Mesenchymal stem cell (in vitro differentiated cells and primary cell): ENCODE measurements around the gene LDB3.
A peak's percentile ranks its signal among the peaks of the same experiment; 100 is the strongest.

ENCODE experiments used
- DNase-seq: peaks from one replicate; pipeline ENCODE4 v3.0.0-alpha.2; 2013
- H2AFZ ChIP-seq: one replicate; pipeline ENCODE4 v1.6.1; 2013; ENCODE audit warnings: low read depth, mild to moderate bottlenecking, control low read depth, inconsistent platforms, low read length, moderate library complexity
- H2AK5ac ChIP-seq: 2 replicates; pipeline ENCODE4 v1.6.1; 2013; ENCODE audit warnings: low read length, moderate library complexity, mild to moderate bottlenecking, inconsistent platforms; ENCODE audit not compliant: severe bottlenecking
- H2BK120ac ChIP-seq: one replicate; pipeline ENCODE4 v1.6.1; 2013; ENCODE audit warnings: low read depth, mild to moderate bottlenecking, inconsistent platforms, low read length, moderate library complexity
- H2BK12ac ChIP-seq, 2 experiments: one replicate each; pipeline ENCODE4 v1.6.1; 2013; ENCODE audit warnings: inconsistent platforms in 2 of 2, low read length in 2 of 2, mild to moderate bottlenecking in 2 of 2, moderate library complexity in 2 of 2, control low read depth in 1 of 2
- H2BK15ac ChIP-seq: one replicate; pipeline ENCODE4 v1.6.1; 2013; ENCODE audit warnings: mild to moderate bottlenecking, low read depth, inconsistent platforms; ENCODE audit not compliant: poor library complexity, severe bottlenecking
- H2BK5ac ChIP-seq: 2 replicates; pipeline ENCODE4 v1.6.1; 2013; ENCODE audit warnings: low read depth, mild to moderate bottlenecking, low read length, control low read depth, inconsistent platforms; ENCODE audit not compliant: poor library complexity, severe bottlenecking
- H3K14ac ChIP-seq, 2 experiments: one replicate each; pipeline ENCODE4 v1.6.1; 2013; ENCODE audit warnings: inconsistent platforms in 2 of 2, low read length in 2 of 2, control low read depth in 1 of 2, mild to moderate bottlenecking in 1 of 2, moderate library complexity in 1 of 2
- H3K18ac ChIP-seq, 2 experiments: one replicate each; pipeline ENCODE4 v1.6.1; 2013; ENCODE audit warnings: inconsistent platforms in 2 of 2, low read length in 2 of 2, control low read depth in 1 of 2, low read depth in 1 of 2, mild to moderate bottlenecking in 1 of 2
- H3K23ac ChIP-seq, 2 experiments: one replicate each; pipeline ENCODE4 v1.6.1; 2013; ENCODE audit warnings: inconsistent platforms in 2 of 2, low read length in 2 of 2, mild to moderate bottlenecking in 2 of 2, moderate library complexity in 2 of 2, control low read depth in 1 of 2
- H3K27ac ChIP-seq: 2 replicates; pipeline ENCODE4 v1.5.1; 2013; ENCODE audit warnings: mild to moderate bottlenecking, moderate library complexity, low read length, control low read depth, inconsistent platforms; ENCODE audit not compliant: poor library complexity, severe bottlenecking
- H3K27me3 ChIP-seq, 2 experiments: 2 replicates each; pipeline versions ENCODE4 v1.6.1 to v1.7.0; 2013; ENCODE audit warnings: low read length in 2 of 2, mild to moderate bottlenecking in 2 of 2, moderate library complexity in 2 of 2, control low read depth in 1 of 2, inconsistent platforms in 1 of 2; ENCODE audit not compliant: control insufficient read depth in 1 of 2, insufficient read depth in 1 of 2
- H3K36me3 ChIP-seq, 2 experiments: 2 replicates each; pipeline versions ENCODE4 v1.6.1 to v1.7.0; 2013; ENCODE audit warnings: low read length in 2 of 2, control low read depth in 1 of 2, inconsistent platforms in 1 of 2, low read depth in 1 of 2, mild to moderate bottlenecking in 1 of 2; ENCODE audit not compliant: insufficient read depth in 2 of 2, control insufficient read depth in 1 of 2
- H3K4ac ChIP-seq, 2 experiments: one replicate each; pipeline ENCODE4 v1.6.1; 2013; ENCODE audit warnings: inconsistent platforms in 2 of 2, low read length in 2 of 2, mild to moderate bottlenecking in 2 of 2, moderate library complexity in 2 of 2, control low read depth in 1 of 2, low read depth in 1 of 2
- H3K4me1 ChIP-seq: 2 replicates; pipeline ENCODE4 v1.6.1; 2013; ENCODE audit warnings: low read depth, low read length, control low read depth; ENCODE audit not compliant: control insufficient read depth, insufficient read depth
- H3K4me2 ChIP-seq: 2 replicates; pipeline ENCODE4 v1.6.1; 2013; ENCODE audit warnings: low read length, mild to moderate bottlenecking, inconsistent platforms; ENCODE audit not compliant: poor library complexity, severe bottlenecking
- H3K4me3 ChIP-seq, 2 experiments: 2 replicates each; pipeline versions ENCODE4 v1.5.1 to v1.7.0; 2013; ENCODE audit warnings: low read length in 2 of 2, mild to moderate bottlenecking in 2 of 2, control low read depth in 1 of 2, low read depth in 1 of 2; ENCODE audit not compliant: insufficient read depth in 1 of 2
- H3K79me1 ChIP-seq: replicated peaks from 2 replicates; pipeline ENCODE4 v1.6.1; 2013; ENCODE audit warnings: mild to moderate bottlenecking, control low read depth, low read length, inconsistent platforms; ENCODE audit not compliant: poor library complexity, severe bottlenecking
- H3K9ac ChIP-seq: 2 replicates; pipeline ENCODE4 v1.7.0; 2013; ENCODE audit warnings: mild to moderate bottlenecking, low read length, moderate library complexity
- H3K9me3 ChIP-seq: 2 replicates; pipeline ENCODE4 v1.7.0; 2013; ENCODE audit warnings: mild to moderate bottlenecking, low read length; ENCODE audit not compliant: control insufficient read depth
- H4K8ac ChIP-seq: one replicate; pipeline ENCODE4 v1.6.1; 2013; ENCODE audit warnings: inconsistent platforms, mild to moderate bottlenecking, low read length, moderate library complexity
- H4K91ac ChIP-seq: one replicate; pipeline ENCODE4 v1.6.1; 2013; ENCODE audit warnings: mild to moderate bottlenecking, low read length, inconsistent platforms
- WGBS: methylation state at CpG from one replicate; pipeline ENCODE4 v1.1.7; 2013; ENCODE audit warnings: mixed read lengths; 5-methylcytosine and 5-hydroxymethylcytosine counted together

LDB3 gene

DNA sequence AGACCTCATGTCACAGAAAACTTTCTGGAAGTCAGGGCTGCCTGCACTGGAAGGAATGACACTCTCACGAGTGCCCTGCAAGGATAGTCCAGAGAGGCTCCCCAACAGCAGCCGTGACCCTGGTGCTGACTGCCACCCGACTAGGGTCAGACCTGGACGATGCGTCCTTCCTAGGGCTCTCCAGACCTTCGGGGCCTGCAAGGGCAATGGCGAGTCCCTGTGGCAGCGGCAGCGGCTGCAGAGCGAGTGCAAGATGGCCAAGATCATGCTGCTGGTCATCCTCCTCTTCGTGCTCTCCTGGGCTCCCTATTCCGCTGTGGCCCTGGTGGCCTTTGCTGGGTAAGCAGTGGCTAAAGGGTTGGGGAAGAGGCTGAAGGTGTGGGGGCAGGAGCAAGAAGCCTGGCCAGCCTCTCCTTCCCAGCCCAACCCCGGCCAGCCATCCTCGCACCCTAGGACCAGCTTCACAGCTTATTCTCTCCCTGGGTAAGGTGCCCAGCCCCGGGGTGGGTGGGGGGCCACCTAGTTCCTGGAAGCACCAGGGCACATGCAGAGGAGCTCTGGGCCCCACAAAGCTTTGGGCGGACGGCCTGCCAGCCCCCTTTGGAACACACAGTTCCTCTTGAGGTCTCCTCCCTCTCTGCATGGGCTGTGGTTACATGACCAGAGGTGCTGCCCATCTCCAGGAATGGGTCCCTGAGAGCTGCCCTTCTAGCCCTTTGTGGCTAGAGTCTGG lies 8.4 kb upstream of the LDB3 start:
- 89% methylated on average over 16 of the region's 17 CpGs for WGBS
- H2AK5ac ChIP-seq: no peak overlapping the region

DNA sequence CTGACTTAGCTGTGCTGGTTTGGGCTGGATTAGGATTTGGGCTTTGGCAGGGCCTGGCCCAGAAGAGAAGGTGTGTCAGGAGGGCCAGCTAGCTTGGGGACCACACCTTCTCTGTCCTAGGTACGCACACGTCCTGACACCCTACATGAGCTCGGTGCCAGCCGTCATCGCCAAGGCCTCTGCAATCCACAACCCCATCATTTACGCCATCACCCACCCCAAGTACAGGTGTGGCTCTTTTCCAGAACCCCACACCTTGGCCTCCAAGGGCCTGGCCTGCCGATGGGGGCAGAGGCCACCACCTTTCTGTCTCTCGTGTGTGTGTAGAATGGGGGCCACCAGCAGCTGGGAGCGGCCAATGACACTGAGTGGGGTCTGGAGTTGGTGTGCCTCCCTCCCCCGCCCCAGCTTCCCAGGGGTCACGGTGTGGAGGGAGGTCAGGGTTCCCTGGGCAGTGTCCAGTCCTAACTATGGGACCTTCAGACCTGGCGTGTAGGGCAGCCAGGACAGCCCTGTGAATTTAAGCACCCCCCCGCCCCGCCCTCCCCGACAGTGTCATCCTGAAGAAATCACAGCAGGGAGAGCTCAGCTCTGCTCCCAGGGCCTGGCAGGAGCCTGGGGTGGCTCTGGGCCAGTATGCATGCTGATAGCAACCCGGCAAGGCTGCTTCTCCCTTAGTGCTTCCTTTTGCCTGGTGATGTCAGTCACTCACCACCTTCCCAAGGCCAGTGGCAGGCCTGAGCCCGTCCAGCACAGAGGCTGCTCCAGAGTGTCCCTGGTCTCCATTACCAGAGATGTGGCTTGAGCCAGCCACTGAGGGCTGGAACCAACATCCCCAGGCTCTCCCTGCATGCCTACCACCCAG lies 6.9 kb upstream of the LDB3 start:
- Histone ChIP-seq H2BK120ac (no peak overlapping the region), H2AFZ (no peak overlapping the region), H3K4me1 (peaks cover 6% of the 10 kb centered on the region), H3K9me3 (no peaks in the 10 kb centered on the region), H3K79me1 (no peaks in the 10 kb centered on the region), H3K4me3 (no peak overlapping the region), H3K36me3 (no peaks in the 10 kb centered on the region), H3K9ac (no peak overlapping the region), H3K18ac (no peak overlapping the region), H2AK5ac (no peak overlapping the region), H3K4ac (no peak overlapping the region), H3K4me2 (no peak overlapping the region), H3K27ac (no peak overlapping the region), H3K23ac (no peak overlapping the region), H4K8ac (no peak overlapping the region), H3K27me3 (peaks cover 23 to 27% of the 10 kb centered on the region in 2 experiments), H2BK5ac (no peak overlapping the region), H2BK12ac (no peak overlapping the region), H4K91ac (no peak overlapping the region), H3K14ac (no peak overlapping the region), H2BK15ac (no peak overlapping the region)
- WGBS: 82% methylated on average over 16 of the region's 17 CpGs
- no peak for DNase-seq

More for the DNA sequence above, 8.4 kb upstream of the LDB3 start:
- no peaks in the 10 kb centered on the region for H3K36me3 ChIP-seq
- no peak overlapping the region for H2BK120ac ChIP-seq
- DNase-seq: no peak
- H4K91ac ChIP-seq: no peak overlapping the region
- no peak overlapping the region for H2BK5ac ChIP-seq
- no peak overlapping the region for H3K23ac ChIP-seq
- H3K4ac ChIP-seq: no peak overlapping the region
- no peak overlapping the region for H4K8ac ChIP-seq
- H3K9me3 ChIP-seq: no peaks in the 10 kb centered on the region
- no peak overlapping the region for H3K9ac ChIP-seq
- no peaks in the 10 kb centered on the region for H3K79me1 ChIP-seq
- no peak overlapping the region for H3K4me2 ChIP-seq
- peaks cover 6% of the 10 kb centered on the region for H3K4me1 ChIP-seq
- no peak overlapping the region for H2BK12ac ChIP-seq
- H3K27me3 ChIP-seq: peaks cover 23 to 32% of the 10 kb centered on the region in 2 experiments
- no peak overlapping the region for H3K4me3 ChIP-seq
- no peak overlapping the region for H3K27ac ChIP-seq
- no peak overlapping the region for H2AFZ ChIP-seq
- H3K14ac ChIP-seq: peak overlapping the region in 1 of 2 experiments; percentile 46
- no peak overlapping the region for H3K18ac ChIP-seq
- no peak overlapping the region for H2BK15ac ChIP-seq

DNA sequence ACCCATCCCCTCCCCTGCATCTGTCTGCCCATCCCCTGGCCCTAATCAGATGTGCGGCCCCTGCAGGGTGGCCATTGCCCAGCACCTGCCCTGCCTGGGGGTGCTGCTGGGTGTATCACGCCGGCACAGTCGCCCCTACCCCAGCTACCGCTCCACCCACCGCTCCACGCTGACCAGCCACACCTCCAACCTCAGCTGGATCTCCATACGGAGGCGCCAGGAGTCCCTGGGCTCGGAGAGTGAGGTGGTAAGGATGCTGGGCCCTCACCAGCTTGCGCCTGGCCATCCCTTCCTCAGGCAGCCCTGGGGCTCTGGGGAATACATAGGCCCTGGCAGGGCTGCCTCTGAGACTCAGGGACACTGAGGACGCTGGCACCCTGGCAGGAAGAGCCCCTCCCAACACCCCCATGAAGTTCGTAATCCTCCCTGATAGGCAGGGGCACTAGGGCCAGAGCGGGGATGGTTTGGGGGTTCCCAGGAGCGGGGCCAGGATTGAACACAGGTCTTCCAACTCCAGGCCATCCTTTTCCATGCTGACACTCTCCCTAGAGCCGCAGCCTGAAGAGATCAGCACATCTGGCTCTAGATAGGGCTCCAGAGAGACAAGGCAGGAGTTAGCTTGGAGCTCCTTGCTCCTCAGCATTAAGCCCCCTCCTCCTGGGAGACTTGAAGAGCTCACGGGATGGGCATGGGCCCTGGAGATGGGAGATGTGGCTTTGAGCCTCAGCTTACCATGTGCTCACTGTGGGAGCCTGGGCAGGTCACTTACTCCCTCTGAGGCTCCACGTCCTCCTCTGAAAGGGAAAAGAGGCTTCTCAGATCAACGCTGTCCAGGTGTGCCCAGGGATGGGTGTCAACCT lies 5.9 kb upstream of the LDB3 start:
- H3K9ac ChIP-seq: no peak overlapping the region
- H4K91ac ChIP-seq: no peak overlapping the region
- no peak overlapping the region for H3K27ac ChIP-seq
- no peak for DNase-seq
- no peak overlapping the region for H2AK5ac ChIP-seq
- H3K4ac ChIP-seq: no peak overlapping the region
- H3K4me1 ChIP-seq: peaks cover 8% of the 10 kb centered on the region
- H2BK12ac ChIP-seq: no peak overlapping the region
- H2BK5ac ChIP-seq: no peak overlapping the region
- no peak overlapping the region for H3K4me2 ChIP-seq
- H3K18ac ChIP-seq: no peak overlapping the region
- no peaks in the 10 kb centered on the region for H3K36me3 ChIP-seq
- 88% methylated on average over 19 of the region's 19 CpGs for WGBS
- no peaks in the 10 kb centered on the region for H3K9me3 ChIP-seq
- H2AFZ ChIP-seq: no peak overlapping the region
- no peak overlapping the region for H3K23ac ChIP-seq
- peaks cover 23 to 27% of the 10 kb centered on the region in 2 experiments for H3K27me3 ChIP-seq
- H4K8ac ChIP-seq: no peak overlapping the region
- H3K79me1 ChIP-seq: no peaks in the 10 kb centered on the region
- H2BK120ac ChIP-seq: no peak overlapping the region
- no peak overlapping the region for H3K4me3 ChIP-seq
- H3K14ac ChIP-seq: no peak overlapping the region
- no peak overlapping the region for H2BK15ac ChIP-seq

DNA sequence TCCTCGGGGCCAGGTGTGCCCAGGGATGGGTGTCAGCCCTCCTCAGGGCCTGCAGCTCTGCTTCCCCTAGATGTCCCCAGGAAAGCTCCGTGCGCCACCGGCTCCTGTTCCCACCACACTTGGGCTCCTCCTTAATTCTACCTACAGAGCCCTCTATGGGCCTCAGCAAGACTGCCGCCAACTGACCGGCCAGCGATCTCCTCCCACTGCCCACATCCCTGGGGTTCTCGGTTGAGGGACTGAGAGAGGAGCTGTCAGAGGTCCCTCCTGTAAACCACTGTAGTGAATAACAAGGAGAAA lies 5.3 kb upstream of the LDB3 start:
- no peak overlapping the region for H3K27ac ChIP-seq
- no peak overlapping the region for H3K23ac ChIP-seq
- H3K14ac ChIP-seq: no peak overlapping the region
- no peak overlapping the region for H4K91ac ChIP-seq
- H3K4me2 ChIP-seq: no peak overlapping the region
- WGBS: 96% methylated on average over 7 of the region's 8 CpGs
- H3K79me1 ChIP-seq: no peaks in the 10 kb centered on the region
- no peaks in the 10 kb centered on the region for H3K9me3 ChIP-seq
- no peak overlapping the region for H2BK12ac ChIP-seq
- no peak overlapping the region for H2AK5ac ChIP-seq
- no peak overlapping the region for H3K4ac ChIP-seq
- H2BK15ac ChIP-seq: no peak overlapping the region
- H4K8ac ChIP-seq: no peak overlapping the region
- H2BK120ac ChIP-seq: no peak overlapping the region
- no peaks in the 10 kb centered on the region for H3K36me3 ChIP-seq
- no peak for DNase-seq
- H3K4me3 ChIP-seq: no peak overlapping the region
- no peak overlapping the region for H2AFZ ChIP-seq
- no peak overlapping the region for H2BK5ac ChIP-seq
- peaks cover 13% of the 10 kb centered on the region for H3K4me1 ChIP-seq
- peaks cover 23 to 27% of the 10 kb centered on the region in 2 experiments for H3K27me3 ChIP-seq
- no peak overlapping the region for H3K18ac ChIP-seq
- H3K9ac ChIP-seq: no peak overlapping the region
